Measurements from ENCODE around the gene LETM1.

GRCh38 chr4:1792158-1792831 lies 63.7 kb downstream of the LETM1 start:
- TF ChIP-seq CTCF (IDR thresholded peaks at IDR 0.05): no peak
- no peak for TF ChIP-seq POLR2A (IDR thresholded peaks at IDR 0.05)
